GM21423 (cell line): ENCODE measurements around the gene TRIM17.

Source experiments
- ATAC-seq: cut with Tn5 transposase; IDR thresholded peaks from one replicate; pipeline ENCODE4 v1.9.1; 2021; ENCODE audit warnings: mild to moderate bottlenecking, moderate library complexity; ENCODE audit not compliant: unreplicated experiment

TRIM17 gene

GRCh38 chr1:228381356-228381755 is 35.3 kb downstream of the TRIM17 start:
- ATAC-seq = no peak

GRCh38 chr1:228379666-228380065 is 37.0 kb downstream of the TRIM17 start:
- no peak for ATAC-seq

- no peak for ATAC-seq
These were observed 37.7 kb downstream of the TRIM17 start for GRCh38 chr1:228378873-228379460.

- no peak for ATAC-seq
These were observed 38.4 kb downstream of the TRIM17 start for GRCh38 chr1:228378090-228378872.

- ATAC-seq = no peak
These were observed 39.0 kb downstream of the TRIM17 start for GRCh38 chr1:228377664-228378089.

- no peak for ATAC-seq
These were observed 39.7 kb downstream of the TRIM17 start for GRCh38 chr1:228376651-228377631.

- ATAC-seq = no peak
These were observed 40.4 kb downstream of the TRIM17 start for GRCh38 chr1:228376262-228376628.

- ATAC-seq = no peak
These were observed 40.9 kb downstream of the TRIM17 start for GRCh38 chr1:228375578-228376261.

GRCh38 chr1:228374711-228375577 is 41.7 kb downstream of the TRIM17 start:
- no peak for ATAC-seq

- no peak for ATAC-seq
These were observed 42.7 kb downstream of the TRIM17 start for GRCh38 chr1:228373681-228374571.

GRCh38 chr1:228373004-228373680 is 43.5 kb downstream of the TRIM17 start:
- no peak for ATAC-seq

- no peak for ATAC-seq
These were observed 44.3 kb downstream of the TRIM17 start for GRCh38 chr1:228372183-228373003.

- no peak for ATAC-seq
These were observed 44.9 kb downstream of the TRIM17 start for GRCh38 chr1:228371741-228372182.

- no peak for ATAC-seq
These were observed 45.5 kb downstream of the TRIM17 start for GRCh38 chr1:228370941-228371740.

- ATAC-seq = no peak
These were observed 46.2 kb downstream of the TRIM17 start for GRCh38 chr1:228370439-228370940.
